ENCODE results near the gene CAPZA1. TPM values are rescaled to one million over a fixed set of nuclear protein-coding genes. Genes with fewer than 3 reads are reported as not detected.
A peak's percentile ranks its signal among the peaks of the same experiment; 100 is the strongest.

The CAPZA1 gene
- total RNA-seq, 1 experiment from 2014 or later, result 137 TPM

- DNase-seq (ENCODE audit: low read depth, low spot score), result no peak
- in situ Hi-C loops (cut with HindIII; ENCODE audit: low pct_unique_long_range_greater_than_20kb, low sequenced_read_pairs), result no loop called here
Measured at GRCh38 chr1:112706505-112707220, 87.0 kb downstream of the CAPZA1 start, which contains the start of gene RHOC. RHOC (minus strand) TSS chr1:112707127; CDS start chr1:112703799, 3,328 bp downstream.

DNA sequence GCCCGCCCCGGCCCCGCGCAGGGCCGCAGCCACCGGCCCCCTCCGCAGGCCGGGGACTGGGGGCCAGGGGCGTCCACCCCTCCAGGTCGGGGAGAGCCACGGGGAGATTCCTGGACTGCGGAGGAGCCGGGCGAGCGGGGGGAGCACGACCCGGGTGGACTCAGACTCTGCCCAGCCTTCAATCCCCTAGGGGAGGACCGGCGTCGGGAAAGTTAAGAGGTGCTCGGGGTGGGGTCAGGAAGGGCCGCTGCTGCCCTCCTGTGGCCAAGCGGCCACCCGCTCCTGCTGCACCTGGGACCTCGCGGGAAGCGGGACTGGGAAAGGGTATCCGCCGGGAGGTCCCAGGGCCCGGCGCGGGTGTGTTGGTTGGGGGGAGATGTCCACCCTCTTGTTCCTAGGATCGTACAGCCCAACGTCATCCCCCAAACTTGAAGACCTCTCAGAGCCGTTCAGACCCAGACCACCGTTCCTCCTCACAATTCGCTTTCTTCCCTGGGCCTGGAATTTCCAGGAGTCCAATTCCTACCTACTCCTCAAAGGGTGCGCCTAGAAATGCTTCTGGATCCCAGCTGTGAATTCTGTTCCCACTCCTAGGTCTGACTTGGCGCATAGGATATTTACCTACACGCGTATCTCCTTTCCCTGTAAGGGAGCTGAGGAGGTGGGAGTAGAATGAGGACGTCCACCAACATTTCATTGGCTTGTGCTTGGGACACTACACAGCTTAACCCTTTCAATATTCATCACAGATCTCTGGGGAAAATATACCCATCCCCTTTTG is 87.8 kb downstream of the CAPZA1 start:
- in situ Hi-C loops (cut with HindIII; ENCODE audit: low pct_unique_long_range_greater_than_20kb, low sequenced_read_pairs), result no loop called here

DNA sequence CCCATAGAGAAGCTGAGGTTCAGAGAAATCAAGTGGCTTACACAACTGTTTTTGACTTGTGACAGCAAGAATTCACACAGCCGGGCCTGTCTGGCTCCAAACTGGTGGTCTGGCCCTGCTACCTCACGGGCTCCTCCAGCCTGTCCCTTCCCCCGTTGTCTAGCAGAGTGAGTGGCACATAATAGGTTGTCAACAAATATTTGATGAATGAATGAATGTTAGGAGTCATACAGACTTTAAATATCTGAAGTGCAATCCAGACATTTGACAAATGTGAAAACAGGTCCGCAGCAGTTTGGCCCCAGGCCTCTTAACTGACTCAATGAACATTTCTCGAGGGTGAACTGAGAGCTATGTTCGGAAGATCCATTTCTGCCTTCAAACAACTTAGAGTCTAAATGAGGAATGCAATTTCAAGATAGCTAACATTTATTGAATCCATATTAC is 88.4 kb downstream of the CAPZA1 start:
- no peak for DNase-seq (ENCODE audit: low read depth, low spot score)
- in situ Hi-C loops (cut with HindIII; ENCODE audit: low pct_unique_long_range_greater_than_20kb, low sequenced_read_pairs), result no loop called here

More for the DNA sequence above, 87.8 kb downstream of the CAPZA1 start:
- DNase-seq (ENCODE audit: low read depth, low spot score), result peak; percentile 84

GRCh38 chr1:112708489-112708888 is 88.9 kb downstream of the CAPZA1 start:
- no peak for DNase-seq (ENCODE audit: low read depth, low spot score)
- in situ Hi-C loops (cut with HindIII; ENCODE audit: low pct_unique_long_range_greater_than_20kb, low sequenced_read_pairs), result no loop called here

- no peak for DNase-seq (ENCODE audit: low read depth, low spot score)
- in situ Hi-C loops (cut with HindIII; ENCODE audit: low pct_unique_long_range_greater_than_20kb, low sequenced_read_pairs), result no loop called here
Measured at GRCh38 chr1:112710159-112710558, 90.5 kb downstream of the CAPZA1 start.

DNA sequence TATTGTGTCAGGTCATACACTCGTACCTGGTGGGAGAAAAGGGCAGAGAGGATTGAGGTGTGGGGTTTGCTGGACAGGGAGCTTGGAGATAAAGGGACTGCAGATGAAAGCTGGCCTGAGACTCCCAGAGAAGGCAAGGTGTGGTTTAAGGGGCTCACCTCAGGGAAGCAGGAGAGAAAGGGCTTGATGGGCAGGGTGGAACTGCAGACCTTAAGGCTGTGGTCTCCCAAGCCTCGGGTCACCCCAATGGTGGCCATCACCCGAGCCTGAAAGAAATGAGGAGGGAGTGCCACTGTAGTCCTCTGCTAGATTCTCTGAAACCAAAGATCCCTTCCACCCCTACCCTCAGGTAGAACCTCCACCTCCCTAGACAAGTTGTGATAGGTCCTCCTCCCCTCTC is 91.0 kb downstream of the CAPZA1 start:
- in situ Hi-C loops (cut with HindIII; ENCODE audit: low pct_unique_long_range_greater_than_20kb, low sequenced_read_pairs), result no loop called here
- DNase-seq (ENCODE audit: low read depth, low spot score), result no peak

- in situ Hi-C loops (cut with HindIII; ENCODE audit: low pct_unique_long_range_greater_than_20kb, low sequenced_read_pairs), result no loop called here
- no peak for DNase-seq (ENCODE audit: low read depth, low spot score)
Measured at GRCh38 chr1:112711041-112711440, 91.4 kb downstream of the CAPZA1 start.

DNA sequence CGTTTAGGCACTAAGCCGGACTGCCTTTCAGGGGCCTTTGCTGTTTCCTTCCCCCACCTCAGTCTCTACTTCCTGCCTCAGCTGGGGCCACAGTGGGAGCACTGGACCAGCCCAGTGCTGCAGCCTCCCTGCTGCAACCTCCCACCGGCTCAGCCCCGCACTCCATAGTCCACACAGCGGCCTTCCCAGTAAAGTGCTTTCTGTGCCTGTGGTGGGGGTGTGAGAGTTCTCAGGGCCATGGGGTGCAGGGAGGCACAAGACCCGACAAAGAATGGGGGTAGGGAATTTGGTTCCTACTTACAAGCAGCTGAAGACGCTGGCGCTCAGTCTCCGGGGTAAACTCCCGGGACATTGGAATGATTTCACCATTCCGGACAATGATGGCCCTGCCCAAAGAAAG is 92.0 kb downstream of the CAPZA1 start:
- DNase-seq (ENCODE audit: low read depth, low spot score), result no peak
- in situ Hi-C loops (cut with HindIII; ENCODE audit: low pct_unique_long_range_greater_than_20kb, low sequenced_read_pairs), result no loop called here

DNA sequence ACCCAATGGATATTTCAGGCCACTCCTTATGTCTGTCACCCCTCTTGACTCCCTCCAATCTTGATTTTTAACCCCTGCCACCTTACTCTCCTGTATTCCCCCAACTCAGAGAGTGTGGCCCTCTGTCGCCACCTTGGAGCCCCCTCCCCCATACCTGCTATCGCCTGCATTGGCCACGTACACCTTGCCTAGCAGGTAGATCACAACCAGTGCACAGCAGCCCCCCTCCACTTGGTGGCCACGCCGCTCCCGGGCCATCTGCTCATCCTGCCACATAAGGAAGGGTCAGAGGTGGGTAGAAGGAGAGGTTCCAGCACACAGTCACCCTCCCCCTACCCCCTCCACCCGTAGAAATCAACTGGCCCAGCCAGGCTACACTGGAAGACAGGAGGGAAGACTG is 92.6 kb downstream of the CAPZA1 start:
- in situ Hi-C loops (cut with HindIII; ENCODE audit: low pct_unique_long_range_greater_than_20kb, low sequenced_read_pairs), result no loop called here
- DNase-seq (ENCODE audit: low read depth, low spot score), result no peak

GRCh38 chr1:112712701-112713128 is 93.1 kb downstream of the CAPZA1 start:
- no peak for DNase-seq (ENCODE audit: low read depth, low spot score)
- in situ Hi-C loops (cut with HindIII; ENCODE audit: low pct_unique_long_range_greater_than_20kb, low sequenced_read_pairs), result no loop called here

DNA sequence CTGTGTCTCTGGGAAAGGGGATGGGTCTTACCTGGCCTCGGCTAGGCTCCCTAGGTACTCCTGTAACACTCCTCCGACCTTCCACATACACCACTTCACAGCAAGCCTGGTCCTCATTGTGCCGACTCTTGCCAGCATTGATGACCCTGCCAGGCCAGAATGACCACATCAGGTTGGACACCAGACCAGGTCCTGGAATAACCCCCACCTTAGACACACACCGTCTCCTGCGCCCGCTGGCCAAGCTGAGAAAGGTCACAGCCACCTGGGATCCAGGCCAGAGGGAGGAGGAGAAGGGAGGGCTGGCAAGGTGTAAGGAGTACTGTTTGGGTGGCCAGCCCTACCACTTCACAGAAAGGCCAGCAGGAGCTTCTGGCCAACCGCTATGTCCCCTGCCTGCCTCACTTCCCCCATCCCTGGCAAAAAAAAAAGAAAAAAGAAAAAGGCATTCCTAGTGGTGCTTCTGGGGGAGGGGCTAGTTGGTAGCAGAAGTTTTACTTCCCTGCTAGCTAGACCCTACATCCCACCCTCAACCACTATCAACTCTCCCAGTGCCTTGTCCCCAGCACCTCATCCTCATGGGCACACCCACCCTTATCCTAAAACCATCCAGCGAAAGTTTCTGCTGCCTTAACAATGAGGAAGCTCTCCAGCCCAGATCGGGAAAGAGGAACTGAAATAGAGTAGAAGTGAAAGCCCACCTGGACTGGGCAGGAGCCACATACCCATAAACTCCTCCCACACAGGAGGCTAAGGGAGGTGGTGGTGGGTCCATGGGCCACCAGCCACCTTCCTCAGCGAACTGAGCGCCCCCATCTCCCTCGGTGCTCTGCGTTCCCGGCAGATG is 94.1 kb downstream of the CAPZA1 start:
- in situ Hi-C loops (cut with HindIII; ENCODE audit: low pct_unique_long_range_greater_than_20kb, low sequenced_read_pairs), result no loop called here
- DNase-seq (ENCODE audit: low read depth, low spot score), result no peak

- in situ Hi-C loops (cut with HindIII; ENCODE audit: low pct_unique_long_range_greater_than_20kb, low sequenced_read_pairs), result no loop called here
- DNase-seq (ENCODE audit: low read depth, low spot score), result no peak
Measured at GRCh38 chr1:112714313-112715263, 95.0 kb downstream of the CAPZA1 start.

DNA sequence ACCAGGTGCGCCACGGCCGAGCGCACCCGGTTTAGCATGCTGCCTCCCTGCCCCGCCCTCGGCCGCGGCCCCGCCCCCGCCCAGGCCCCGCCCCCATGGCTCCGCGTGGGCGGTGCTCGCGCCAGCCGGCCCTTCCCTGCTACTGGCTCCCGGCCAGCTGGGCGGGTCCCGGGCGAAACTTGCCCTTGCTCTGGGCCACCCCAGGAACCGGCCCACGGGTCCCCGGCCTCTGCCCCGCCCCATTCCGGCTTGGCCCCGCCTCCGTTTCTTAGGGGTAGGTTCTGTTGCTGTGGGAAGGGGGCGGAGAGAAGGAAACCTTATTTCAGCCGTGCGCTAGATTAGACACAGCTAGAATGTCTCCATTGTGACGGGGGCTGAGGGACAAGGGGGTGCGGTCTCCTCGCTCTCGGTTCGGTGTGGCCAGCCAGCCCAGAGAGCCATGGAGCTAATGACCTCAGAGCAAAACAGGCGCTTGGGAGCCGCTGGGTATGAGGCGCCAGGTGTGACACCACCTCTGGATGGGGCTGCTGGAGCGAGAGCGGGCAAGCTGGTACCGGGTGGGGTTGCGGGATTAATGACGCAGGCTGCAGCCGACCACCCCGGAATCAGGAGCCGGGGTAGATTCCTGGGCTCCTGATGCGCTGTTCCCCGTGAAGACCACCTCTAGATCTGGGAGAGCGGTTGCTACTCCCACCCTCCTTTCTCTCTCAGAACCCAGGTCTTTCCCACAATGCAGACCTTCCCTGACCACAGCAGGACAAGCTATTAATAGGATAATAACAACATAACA is 95.8 kb downstream of the CAPZA1 start, which contains the start of gene PPM1J:
Gene PPM1J (minus strand): TSS at position 69 of the 790 bp plus-strand sequence. CDS start 31 bp downstream, at position 38.
- DNase-seq (ENCODE audit: low read depth, low spot score), result peak; percentile 92
- in situ Hi-C loops (cut with HindIII; ENCODE audit: low pct_unique_long_range_greater_than_20kb, low sequenced_read_pairs), result no loop called here

DNA sequence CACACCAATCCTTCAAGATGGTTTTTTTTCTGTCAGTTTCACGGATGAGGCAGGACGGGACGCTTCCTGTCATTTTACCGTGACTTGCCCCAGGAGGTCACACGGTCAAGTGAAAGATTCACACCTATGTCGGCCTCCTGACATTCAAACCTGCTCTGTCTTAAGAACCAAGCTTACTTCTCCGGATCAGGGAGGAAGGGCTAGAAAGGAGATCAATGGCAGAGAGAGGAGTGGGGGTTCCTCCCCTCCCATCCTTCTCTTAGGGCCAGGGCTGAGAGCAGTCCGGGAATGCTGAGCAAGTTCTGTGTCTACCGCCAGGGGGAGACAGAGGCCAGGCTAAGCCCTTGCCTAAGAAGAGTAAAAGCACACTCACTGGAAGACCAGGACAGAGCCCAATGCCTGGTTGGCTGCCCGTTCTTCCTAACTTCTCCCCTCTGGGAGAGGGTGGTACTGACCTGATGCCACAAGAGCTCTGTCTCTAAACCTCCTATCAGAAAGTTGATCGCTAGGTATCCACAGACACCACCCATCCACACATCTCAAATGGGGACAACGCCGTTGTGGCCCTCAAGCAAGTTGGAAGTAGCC is 96.6 kb downstream of the CAPZA1 start:
- DNase-seq (ENCODE audit: low read depth, low spot score), result peak; percentile 90
- in situ Hi-C loops (cut with HindIII; ENCODE audit: low pct_unique_long_range_greater_than_20kb, low sequenced_read_pairs), result no loop called here

- DNase-seq (ENCODE audit: low read depth, low spot score), result no peak
- in situ Hi-C loops (cut with HindIII; ENCODE audit: low pct_unique_long_range_greater_than_20kb, low sequenced_read_pairs), result no loop called here
Measured at GRCh38 chr1:112717263-112717873, 97.7 kb downstream of the CAPZA1 start.

Data from SK-MEL-5 (cell line).